Psoas muscle (tissue), 8 donors: Measurements from ENCODE around the gene RTEL1. TPM values are rescaled to one million over a fixed set of nuclear protein-coding genes. Genes with fewer than 3 reads are reported as not detected.

ENCODE experiments used
- ATAC-seq, 4 donors: fragments of 200-7000 bp; cut with Tn5 transposase; one replicate each; pipeline ENCODE4 v1.9.1; 2020; ENCODE audit warnings: moderate library complexity in 3 of 4, mild to moderate bottlenecking in 2 of 4
- DNase-seq, 2 donors: peaks; one replicate each; pipeline ENCODE4 v3.0.0-alpha.2; 2020
- H3K27ac ChIP-seq: fragments of 200-600 bp; one replicate; pipeline ENCODE4 v1.8.0; 2022
- H3K27me3 ChIP-seq, 3 donors: fragments of 200-600 bp in 1 of 3; one replicate each; pipeline versions ENCODE4 v1.6.1 to v1.8.0; 2013 to 2022; ENCODE audit warnings: low read length in 2 of 3, mild to moderate bottlenecking in 2 of 3, moderate library complexity in 1 of 3; ENCODE audit not compliant: insufficient read depth in 3 of 3
- H3K36me3 ChIP-seq, 2 donors: fragments of 200-600 bp in 1 of 2; one replicate each; pipeline versions ENCODE4 v1.6.1 to v1.8.0; 2013 to 2022; ENCODE audit warnings: low read depth in 1 of 2, mild to moderate bottlenecking in 1 of 2, moderate library complexity in 1 of 2; ENCODE audit not compliant: insufficient read depth in 1 of 2
- H3K4me1 ChIP-seq: fragments of 200-600 bp; one replicate; pipeline ENCODE4 v1.8.0; 2022
- H3K4me3 ChIP-seq: fragments of 200-600 bp; one replicate; pipeline ENCODE4 v1.8.0; 2022; ENCODE audit warnings: mild to moderate bottlenecking
- H3K9me3 ChIP-seq: fragments of 200-600 bp; one replicate; pipeline ENCODE4 v1.8.0; 2022
- CTCF ChIP-seq: fragments of 200-600 bp; IDR thresholded peaks from one replicate; pipeline ENCODE4 v1.8.0; 2022; ENCODE audit warnings: antibody characterized with exemption
- WGBS, 3 donors: extraction: QIAGEN DNeasy Blood & Tissue Kit; methylation state at CpG; one replicate each; pipeline versions ENCODE4 v1.1.6 to v1.1.7; 2013; 5-methylcytosine and 5-hydroxymethylcytosine counted together
- intact Hi-C, 2 donors: fragments of 100-400 bp; cut with DNase I; formaldehyde crosslinking; loops; one replicate each; pipeline versions ENCODE4 v1.11.0 to v1.14.2; 2022
- polyA plus RNA-seq, 3 donors: library from polyadenylated mRNA; stranded (reverse); fragments of 200-250 nt; gene quantifications; one replicate each; pipeline ENCODE4 v1.2.3, GENCODE V29; 2013
- total RNA-seq, 4 donors: library from RNA; stranded (reverse); fragmentation: NEBNext Ultra II Directional in 2 of 4; extraction: Animal tissue kit (Norgen Biotek cat#: 25700) in 2 of 4; gene quantifications; one replicate each; pipeline versions ENCODE4 v1.2.1 to v1.2.4, GENCODE V29; 2021 to 2023
- donor health status: healthy with polysubstance abuse.
- donor health status: DM: no; HTN: no; CAD: no; lungs with moderate emphysema.
- donor health status: Bipolar disorder and iron deficiency.
- donor health status: healthy.
- donor health status: DM: yes; HTN: yes; CAD: no.
- donor health status: DM: no; HTN: no; CAD: no.
- donor health status: DM: no; HTN: no; CAD: no.
- donor health status: DM: yes; HTN: yes; CAD: no.

The RTEL1 gene
- total and polyA plus RNA-seq, 7 donors = 5.2 to 17.5 (median 9.2) TPM

GRCh38 chr20:63692436-63693082 lies 34.4 kb downstream of the RTEL1 start:
- DNase-seq = peak in 1 of 2 donors; percentile 60
- no peaks in the 10 kb centered on the region for H3K9me3 ChIP-seq
- H3K27ac ChIP-seq = no peak overlapping the region
- intact Hi-C loops = no loop called here
- peaks cover 4 to 20% of the 10 kb centered on the region in 2 donors for H3K36me3 ChIP-seq
- H3K27me3 ChIP-seq = no peaks in the 10 kb centered on the region
- H3K4me3 ChIP-seq = no peak overlapping the region
- H3K4me1 ChIP-seq = peaks cover 17% of the 10 kb centered on the region
- WGBS, 3 donors = 41 to 63% (median 55%) methylated on average over 16 to 20 of the region's 20 CpGs
- no peak for TF ChIP-seq CTCF
- ATAC-seq = peak in 3 of 4 donors; percentile 11 to 15 (median 11)

DNA sequence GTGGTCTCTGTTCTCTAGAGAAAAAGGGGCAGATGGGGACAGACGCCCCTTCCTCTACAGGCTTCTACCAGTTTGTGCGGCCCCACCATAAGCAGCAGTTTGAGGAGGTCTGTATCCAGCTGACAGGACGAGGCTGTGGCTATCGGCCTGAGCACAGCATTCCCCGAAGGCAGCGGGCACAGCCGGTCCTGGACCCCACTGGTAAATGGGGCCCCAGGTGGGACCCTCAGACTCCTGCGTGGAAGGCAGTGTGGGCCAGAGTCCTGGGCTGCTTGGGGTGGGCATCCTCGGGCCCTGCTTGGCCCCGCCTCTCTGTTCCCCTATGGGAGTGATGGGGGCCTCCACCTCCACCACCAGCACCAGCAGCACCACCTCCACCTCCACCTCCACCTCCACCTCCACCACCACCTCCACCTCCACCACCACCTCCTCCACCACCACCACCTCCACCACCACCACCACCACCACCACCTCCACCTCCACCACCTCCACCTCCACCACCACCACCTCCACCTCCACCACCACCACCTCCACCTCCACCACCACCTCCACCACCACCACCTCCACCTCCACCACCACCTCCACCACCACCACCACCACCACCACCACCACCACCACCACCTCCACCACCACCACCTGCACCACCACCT lies 35.1 kb downstream of the RTEL1 start:
- intact Hi-C loops = no loop called here
- DNase-seq = peak in 1 of 2 donors; percentile 57
- no peak overlapping the region for H3K27ac ChIP-seq
- WGBS, 3 donors = 69 to 73% (median 72%) methylated on average over 10 of the region's 10 CpGs
- ATAC-seq = no peak
- H3K36me3 ChIP-seq = peaks cover 4 to 20% of the 10 kb centered on the region in 2 donors
- H3K9me3 ChIP-seq = no peaks in the 10 kb centered on the region
- H3K27me3 ChIP-seq = no peaks in the 10 kb centered on the region
- H3K4me1 ChIP-seq = peaks cover 19% of the 10 kb centered on the region
- no peak for TF ChIP-seq CTCF
- no peak overlapping the region for H3K4me3 ChIP-seq

GRCh38 chr20:63693733-63694583 lies 35.8 kb downstream of the RTEL1 start:
- no peaks in the 10 kb centered on the region for H3K9me3 ChIP-seq
- no peak for TF ChIP-seq CTCF
- WGBS, 3 donors = 93 to 95% (median 94%) methylated on average over 19 to 21 of the region's 21 CpGs
- H3K27ac ChIP-seq = no peak overlapping the region
- DNase-seq (peak in 1 of 2 donors; percentile 41), ATAC-seq (no peak)
- intact Hi-C loops = no loop called here
- H3K36me3 ChIP-seq = peaks cover 4 to 20% of the 10 kb centered on the region in 2 donors
- H3K27me3 ChIP-seq = no peaks in the 10 kb centered on the region
- H3K4me1 ChIP-seq = peaks cover 26% of the 10 kb centered on the region
- no peak overlapping the region for H3K4me3 ChIP-seq

- 90 to 93% (median 91%) methylated on average over 31 to 37 of the region's 37 CpGs for WGBS, 3 donors
- TF ChIP-seq CTCF = no peak
- Histone ChIP-seq H3K27me3 (no peaks in the 10 kb centered on the region), H3K36me3 (peaks cover 4 to 20% of the 10 kb centered on the region in 2 donors), H3K27ac (no peak overlapping the region), H3K4me1 (peaks cover 34% of the 10 kb centered on the region), H3K4me3 (no peak overlapping the region), H3K9me3 (no peaks in the 10 kb centered on the region)
- peak in 1 of 2 donors; percentile 55 for DNase-seq
- intact Hi-C loops = no loop called here
- ATAC-seq = no peak
Observed at GRCh38 chr20:63694584-63695423, 36.7 kb downstream of the RTEL1 start.
